ENCODE measurements around the gene AHCYL2. TPM values are rescaled to one million over a fixed set of nuclear protein-coding genes. Genes with fewer than 3 reads are reported as not detected.

The AHCYL2 gene
- total and polyA plus RNA-seq, 2 experiments from 2014 or later = 7.8 to 29.4 TPM

- H3K27me3 Mint-ChIP-seq (ENCODE audit: insufficient read depth, low read depth, poor library complexity) = peaks cover 7% of the 10 kb centered on the region
- H3K36me3 Mint-ChIP-seq (ENCODE audit: low read depth) = no peaks in the 10 kb centered on the region
- H3K4me3 ChIP-seq = no peak overlapping the region
- H3K4me1 ChIP-seq (ENCODE audit: insufficient read depth) = peaks cover 33% of the 10 kb centered on the region
- TF ChIP-seq ZNF114 (CRISPR knock-in tag; IDR thresholded peaks at IDR 0.05) (no peak), CTCF (conservative IDR thresholded peaks at IDR 0.05; ENCODE audit: low read depth in 2 of 2) (peak; percentile 70 to 78)
- peak overlapping the region; percentile 53; the same call in 1 of the 2 replicates for H3K27ac ChIP-seq (ENCODE audit: low read depth)
- H2AFZ ChIP-seq = no peak overlapping the region
- H3K9me3 Mint-ChIP-seq = no peaks in the 10 kb centered on the region
- ATAC-seq = peak; percentile 65
- no peaks in the 10 kb centered on the region for H3K27me3 ChIP-seq (ENCODE audit: insufficient read depth)
- no peaks in the 10 kb centered on the region for H3K36me3 ChIP-seq (ENCODE audit: insufficient read depth)
- no peaks in the 10 kb centered on the region for H4K20me1 ChIP-seq (replicated peaks; ENCODE audit: insufficient read depth)
- peaks cover 40% of the 10 kb centered on the region for H3K4me1 Mint-ChIP-seq
- H3K4me2 ChIP-seq = peak overlapping the region; percentile 68
- H3K27ac Mint-ChIP-seq = peak overlapping the region; percentile 80; the same call in 1 of the 2 replicates
- peak; percentile 68 for DNase-seq (ENCODE audit: low spot score)
- peaks cover 6% of the 10 kb centered on the region; the same call in 1 of the 2 replicates for H3F3A ChIP-seq (replicated peaks; ENCODE audit: low read depth)
- H3K9me2 ChIP-seq (ENCODE audit: insufficient read depth) = no peaks in the 10 kb centered on the region
- H3K4me3 Mint-ChIP-seq = peak overlapping the region; percentile 42; the same call in 1 of the 3 replicates
- H3K79me2 ChIP-seq (replicated peaks; ENCODE audit: insufficient read depth) = no peaks in the 10 kb centered on the region
Measured at GRCh38 chr7:129376076-129376777, 151.4 kb downstream of the AHCYL2 start.

GRCh38 chr7:129376778-129377700 lies 152.2 kb downstream of the AHCYL2 start:
- DNase-seq (ENCODE audit: low spot score) (no peak), ATAC-seq (no peak)
- TF ChIP-seq CREB1 (CRISPR knock-in tag; IDR thresholded peaks at IDR 0.05; ENCODE audit: low read depth) = no peak
- TF ChIP-seq CTCF (conservative IDR thresholded peaks at IDR 0.05; ENCODE audit: low read depth in 2 of 2) = peak in 1 of 2 experiments; percentile 10; a peak in 1 of 4 replicates
- H3K4me3 ChIP-seq = no peak overlapping the region
- H3K4me1 ChIP-seq (ENCODE audit: insufficient read depth) = peaks cover 31% of the 10 kb centered on the region
- Mint-ChIP-seq H3K4me3 (no peak overlapping the region), H3K9me3 (no peaks in the 10 kb centered on the region), H3K36me3 (ENCODE audit: low read depth) (no peaks in the 10 kb centered on the region), H3K27me3 (ENCODE audit: insufficient read depth, low read depth, poor library complexity) (peaks cover 7% of the 10 kb centered on the region), H3K4me1 (peaks cover 36% of the 10 kb centered on the region), H3K27ac (no peak overlapping the region)
- H3K27me3 ChIP-seq (ENCODE audit: insufficient read depth) = no peaks in the 10 kb centered on the region
- 0 out of 2 replicates have a peak, but pooled peaks cover 3% of the 10 kb centered on the region for H4K20me1 ChIP-seq (replicated peaks; ENCODE audit: insufficient read depth)
- no peaks in the 10 kb centered on the region for H3K9me2 ChIP-seq (ENCODE audit: insufficient read depth)
- no peak overlapping the region for H3K4me2 ChIP-seq
- H3F3A ChIP-seq (replicated peaks; ENCODE audit: low read depth) = peaks cover 6% of the 10 kb centered on the region; the same call in 1 of the 2 replicates
- H3K79me2 ChIP-seq (replicated peaks; ENCODE audit: insufficient read depth) = no peaks in the 10 kb centered on the region
- H2AFZ ChIP-seq = no peak overlapping the region
- no peak overlapping the region for H3K27ac ChIP-seq (ENCODE audit: low read depth)
- no peaks in the 10 kb centered on the region for H3K36me3 ChIP-seq (ENCODE audit: insufficient read depth)

Measured in GM23338 (cell line).